ENCODE data around the gene ABCC1.

The ABCC1 gene

GRCh38 chr16:16042076-16042475 is 92.7 kb downstream of the ABCC1 start:
- peaks cover 2% of the 10 kb centered on the region; the same call in 1 of the 2 replicates for H3K4me1 ChIP-seq (ENCODE audit: control insufficient read depth, insufficient read depth, low read length)
- H3K36me3 ChIP-seq (ENCODE audit: control insufficient read depth, insufficient read depth, low read length): peaks cover 34% of the 10 kb centered on the region
- no peak for DNase-seq (ENCODE audit: low read depth, low spot score)
- H3K27ac ChIP-seq (ENCODE audit: low read length): no peak overlapping the region
- no peaks in the 10 kb centered on the region for H3K27me3 ChIP-seq (ENCODE audit: control insufficient read depth, insufficient read depth, low read length)
- H3K9me3 ChIP-seq (ENCODE audit: control insufficient read depth, insufficient read depth, low read length): no peaks in the 10 kb centered on the region
- H3K4me3 ChIP-seq (ENCODE audit: low read length): no peak overlapping the region
- no CpG with 5 or more reads among the region's 2 CpGs for WGBS (ENCODE audit: insufficient coverage, insufficient read length)

GRCh38 chr16:16045296-16045695 is 95.9 kb downstream of the ABCC1 start:
- no peak overlapping the region for H3K4me3 ChIP-seq (ENCODE audit: low read length)
- H3K27me3 ChIP-seq (ENCODE audit: control insufficient read depth, insufficient read depth, low read length): no peaks in the 10 kb centered on the region
- H3K36me3 ChIP-seq (ENCODE audit: control insufficient read depth, insufficient read depth, low read length): peaks cover 33% of the 10 kb centered on the region; the same call in 1 of the 2 replicates
- H3K9me3 ChIP-seq (ENCODE audit: control insufficient read depth, insufficient read depth, low read length): no peaks in the 10 kb centered on the region
- no peak for DNase-seq (ENCODE audit: low read depth, low spot score)
- H3K27ac ChIP-seq (ENCODE audit: low read length): no peak overlapping the region
- no CpG with 5 or more reads among the region's 2 CpGs for WGBS (ENCODE audit: insufficient coverage, insufficient read length)
- H3K4me1 ChIP-seq (ENCODE audit: control insufficient read depth, insufficient read depth, low read length): peaks cover 2% of the 10 kb centered on the region; the same call in 1 of the 2 replicates

GRCh38 chr16:16045879-16046278 is 96.5 kb downstream of the ABCC1 start:
- H3K9me3 ChIP-seq (ENCODE audit: control insufficient read depth, insufficient read depth, low read length): no peaks in the 10 kb centered on the region
- no peaks in the 10 kb centered on the region for H3K27me3 ChIP-seq (ENCODE audit: control insufficient read depth, insufficient read depth, low read length)

GRCh38 chr16:16047761-16048160 is 98.3 kb downstream of the ABCC1 start:
- Histone ChIP-seq H3K36me3 (ENCODE audit: control insufficient read depth, insufficient read depth, low read length) (peaks cover 38% of the 10 kb centered on the region; the same call in 1 of the 2 replicates), H3K4me1 (ENCODE audit: control insufficient read depth, insufficient read depth, low read length) (no peaks in the 10 kb centered on the region), H3K4me3 (ENCODE audit: low read length) (no peak overlapping the region), H3K27ac (ENCODE audit: low read length) (no peak overlapping the region), H3K9me3 (ENCODE audit: control insufficient read depth, insufficient read depth, low read length) (no peaks in the 10 kb centered on the region), H3K27me3 (ENCODE audit: control insufficient read depth, insufficient read depth, low read length) (no peaks in the 10 kb centered on the region)
- no CpG with 5 or more reads among the region's 11 CpGs for WGBS (ENCODE audit: insufficient coverage, insufficient read length)
- no peak for DNase-seq (ENCODE audit: low read depth, low spot score)

More at GRCh38 chr16:16045879-16046278, 96.5 kb downstream of the ABCC1 start:
- Histone ChIP-seq H3K4me1 (ENCODE audit: control insufficient read depth, insufficient read depth, low read length) (peaks cover 2% of the 10 kb centered on the region; the same call in 1 of the 2 replicates), H3K36me3 (ENCODE audit: control insufficient read depth, insufficient read depth, low read length) (peaks cover 33% of the 10 kb centered on the region; the same call in 1 of the 2 replicates), H3K27ac (ENCODE audit: low read length) (no peak overlapping the region), H3K4me3 (ENCODE audit: low read length) (no peak overlapping the region)
- DNase-seq (ENCODE audit: low read depth, low spot score): no peak
- WGBS (ENCODE audit: insufficient coverage, insufficient read length): no CpG with 5 or more reads among the region's 12 CpGs

GRCh38 chr16:16048904-16049582 is 99.6 kb downstream of the ABCC1 start:
- Histone ChIP-seq H3K27me3 (ENCODE audit: control insufficient read depth, insufficient read depth, low read length) (no peaks in the 10 kb centered on the region), H3K27ac (ENCODE audit: low read length) (no peak overlapping the region), H3K36me3 (ENCODE audit: control insufficient read depth, insufficient read depth, low read length) (peaks cover 38% of the 10 kb centered on the region; the same call in 1 of the 2 replicates), H3K9me3 (ENCODE audit: control insufficient read depth, insufficient read depth, low read length) (no peaks in the 10 kb centered on the region), H3K4me3 (ENCODE audit: low read length) (no peak overlapping the region), H3K4me1 (ENCODE audit: control insufficient read depth, insufficient read depth, low read length) (no peaks in the 10 kb centered on the region)
- WGBS (ENCODE audit: insufficient coverage, insufficient read length): no CpG with 5 or more reads among the region's 6 CpGs
- DNase-seq (ENCODE audit: low read depth, low spot score): no peak

GRCh38 chr16:16050106-16050505 is 100.7 kb downstream of the ABCC1 start:
- no CpG with 5 or more reads among the region's 6 CpGs for WGBS (ENCODE audit: insufficient coverage, insufficient read length)
- no peak for DNase-seq (ENCODE audit: low read depth, low spot score)
- H3K27ac ChIP-seq (ENCODE audit: low read length): no peak overlapping the region
- no peaks in the 10 kb centered on the region for H3K27me3 ChIP-seq (ENCODE audit: control insufficient read depth, insufficient read depth, low read length)
- H3K4me1 ChIP-seq (ENCODE audit: control insufficient read depth, insufficient read depth, low read length): no peaks in the 10 kb centered on the region
- H3K36me3 ChIP-seq (ENCODE audit: control insufficient read depth, insufficient read depth, low read length): peaks cover 32% of the 10 kb centered on the region; the same call in 1 of the 2 replicates
- no peak overlapping the region for H3K4me3 ChIP-seq (ENCODE audit: low read length)
- H3K9me3 ChIP-seq (ENCODE audit: control insufficient read depth, insufficient read depth, low read length): no peaks in the 10 kb centered on the region

GRCh38 chr16:16051132-16051531 is 101.7 kb downstream of the ABCC1 start:
- no peak for DNase-seq (ENCODE audit: low read depth, low spot score)
- WGBS (ENCODE audit: insufficient coverage, insufficient read length): no CpG with 5 or more reads among the region's 4 CpGs
- Histone ChIP-seq H3K27ac (ENCODE audit: low read length) (no peak overlapping the region), H3K27me3 (ENCODE audit: control insufficient read depth, insufficient read depth, low read length) (no peaks in the 10 kb centered on the region), H3K4me3 (ENCODE audit: low read length) (no peak overlapping the region), H3K4me1 (ENCODE audit: control insufficient read depth, insufficient read depth, low read length) (no peaks in the 10 kb centered on the region), H3K36me3 (ENCODE audit: control insufficient read depth, insufficient read depth, low read length) (peaks cover 30% of the 10 kb centered on the region), H3K9me3 (ENCODE audit: control insufficient read depth, insufficient read depth, low read length) (no peaks in the 10 kb centered on the region)

- H3K27me3 ChIP-seq (ENCODE audit: control insufficient read depth, insufficient read depth, low read length): no peaks in the 10 kb centered on the region
- DNase-seq (ENCODE audit: low read depth, low spot score): no peak
- H3K27ac ChIP-seq (ENCODE audit: low read length): no peak overlapping the region
- no CpG with 5 or more reads among the region's 3 CpGs for WGBS (ENCODE audit: insufficient coverage, insufficient read length)
- H3K4me1 ChIP-seq (ENCODE audit: control insufficient read depth, insufficient read depth, low read length): no peaks in the 10 kb centered on the region
- no peak overlapping the region for H3K4me3 ChIP-seq (ENCODE audit: low read length)
- H3K36me3 ChIP-seq (ENCODE audit: control insufficient read depth, insufficient read depth, low read length): peaks cover 29% of the 10 kb centered on the region
- H3K9me3 ChIP-seq (ENCODE audit: control insufficient read depth, insufficient read depth, low read length): no peaks in the 10 kb centered on the region
These were observed 103.5 kb downstream of the ABCC1 start for GRCh38 chr16:16052916-16053315.

- Histone ChIP-seq H3K9me3 (ENCODE audit: control insufficient read depth, insufficient read depth, low read length) (no peaks in the 10 kb centered on the region), H3K36me3 (ENCODE audit: control insufficient read depth, insufficient read depth, low read length) (peaks cover 23% of the 10 kb centered on the region), H3K4me3 (ENCODE audit: low read length) (no peak overlapping the region), H3K27ac (ENCODE audit: low read length) (no peak overlapping the region), H3K27me3 (ENCODE audit: control insufficient read depth, insufficient read depth, low read length) (no peaks in the 10 kb centered on the region), H3K4me1 (ENCODE audit: control insufficient read depth, insufficient read depth, low read length) (no peaks in the 10 kb centered on the region)
- WGBS (ENCODE audit: insufficient coverage, insufficient read length): no CpG with 5 or more reads among the region's 6 CpGs
- no peak for DNase-seq (ENCODE audit: low read depth, low spot score)
These were observed 107.7 kb downstream of the ABCC1 start for GRCh38 chr16:16057102-16057501.

- no peak overlapping the region for H3K27ac ChIP-seq (ENCODE audit: low read length)
These were observed 109.7 kb downstream of the ABCC1 start for GRCh38 chr16:16059160-16059559.

More at GRCh38 chr16:16059160-16059559, 109.7 kb downstream of the ABCC1 start:
- Histone ChIP-seq H3K36me3 (ENCODE audit: control insufficient read depth, insufficient read depth, low read length) (peaks cover 17% of the 10 kb centered on the region), H3K4me3 (ENCODE audit: low read length) (no peak overlapping the region), H3K4me1 (ENCODE audit: control insufficient read depth, insufficient read depth, low read length) (no peaks in the 10 kb centered on the region), H3K27me3 (ENCODE audit: control insufficient read depth, insufficient read depth, low read length) (no peaks in the 10 kb centered on the region), H3K9me3 (ENCODE audit: control insufficient read depth, insufficient read depth, low read length) (no peaks in the 10 kb centered on the region)
- DNase-seq (ENCODE audit: low read depth, low spot score): no peak
- no CpG with 5 or more reads among the region's 8 CpGs for WGBS (ENCODE audit: insufficient coverage, insufficient read length)

Measured in iPS DF 6.9 (cell line).